Measurements from ENCODE around the gene RXFP3. TPM values are rescaled to one million over a fixed set of nuclear protein-coding genes. Genes with fewer than 3 reads are reported as not detected.

Gene RXFP3
- total RNA-seq, 2 donors from 2014 or later: 0.13 TPM; not detected in 1

- TF ChIP-seq, protein P1, sequence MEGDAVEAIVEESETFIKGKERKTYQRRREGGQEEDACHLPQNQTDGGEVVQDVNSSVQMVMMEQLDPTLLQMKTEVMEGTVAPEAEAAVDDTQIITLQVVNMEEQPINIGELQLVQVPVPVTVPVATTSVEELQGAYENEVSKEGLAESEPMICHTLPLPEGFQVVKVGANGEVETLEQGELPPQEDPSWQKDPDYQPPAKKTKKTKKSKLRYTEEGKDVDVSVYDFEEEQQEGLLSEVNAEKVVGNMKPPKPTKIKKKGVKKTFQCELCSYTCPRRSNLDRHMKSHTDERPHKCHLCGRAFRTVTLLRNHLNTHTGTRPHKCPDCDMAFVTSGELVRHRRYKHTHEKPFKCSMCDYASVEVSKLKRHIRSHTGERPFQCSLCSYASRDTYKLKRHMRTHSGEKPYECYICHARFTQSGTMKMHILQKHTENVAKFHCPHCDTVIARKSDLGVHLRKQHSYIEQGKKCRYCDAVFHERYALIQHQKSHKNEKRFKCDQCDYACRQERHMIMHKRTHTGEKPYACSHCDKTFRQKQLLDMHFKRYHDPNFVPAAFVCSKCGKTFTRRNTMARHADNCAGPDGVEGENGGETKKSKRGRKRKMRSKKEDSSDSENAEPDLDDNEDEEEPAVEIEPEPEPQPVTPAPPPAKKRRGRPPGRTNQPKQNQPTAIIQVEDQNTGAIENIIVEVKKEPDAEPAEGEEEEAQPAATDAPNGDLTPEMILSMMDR (conservative IDR thresholded peaks at IDR 0.05): no peak
- 86 to 88% methylated on average over 1 to 2 of the region's 2 CpGs for WGBS, 2 experiments (ENCODE audit: insufficient coverage in 1 of 2, insufficient read length in 1 of 2)
- Histone ChIP-seq H3K9ac (ENCODE audit: extremely low read depth, low read length, poor library complexity, severe bottlenecking) (no peak overlapping the region), H3K36me3 (ENCODE audit: control insufficient read depth, insufficient read depth, low read length) (no peaks in the 10 kb centered on the region), H3K9me3 (ENCODE audit: control insufficient read depth, low read length) (peaks cover 8% of the 10 kb centered on the region), H3K27ac (ENCODE audit: low read depth, low read length) (no peak overlapping the region), H3K27me3 (ENCODE audit: control insufficient read depth, insufficient read depth, low read length, poor library complexity, severe bottlenecking) (no peaks in the 10 kb centered on the region), H3K4me1 (ENCODE audit: control insufficient read depth, insufficient read depth, low read length) (no peaks in the 10 kb centered on the region), H3K4me3 (ENCODE audit: low read length) (no peak overlapping the region)
- peaks cover 10% of the 10 kb centered on the region for H3K9me3 Mint-ChIP-seq
- H3K27me3 Mint-ChIP-seq (ENCODE audit: insufficient read depth): no peaks in the 10 kb centered on the region
- no peak for DNase-seq
- H3K27ac Mint-ChIP-seq: peak overlapping the region; percentile 23
- H3K4me1 Mint-ChIP-seq: no peaks in the 10 kb centered on the region
- H3K4me3 Mint-ChIP-seq: no peak overlapping the region
- H3K36me3 Mint-ChIP-seq (ENCODE audit: low read depth): no peaks in the 10 kb centered on the region
Observed at GRCh38 chr5:33958176-33958575, 22.0 kb downstream of the RXFP3 start.

- peaks cover 4% of the 10 kb centered on the region for H3K4me1 Mint-ChIP-seq
Observed at GRCh38 chr5:33964132-33964700, 28.0 kb downstream of the RXFP3 start.

DNA sequence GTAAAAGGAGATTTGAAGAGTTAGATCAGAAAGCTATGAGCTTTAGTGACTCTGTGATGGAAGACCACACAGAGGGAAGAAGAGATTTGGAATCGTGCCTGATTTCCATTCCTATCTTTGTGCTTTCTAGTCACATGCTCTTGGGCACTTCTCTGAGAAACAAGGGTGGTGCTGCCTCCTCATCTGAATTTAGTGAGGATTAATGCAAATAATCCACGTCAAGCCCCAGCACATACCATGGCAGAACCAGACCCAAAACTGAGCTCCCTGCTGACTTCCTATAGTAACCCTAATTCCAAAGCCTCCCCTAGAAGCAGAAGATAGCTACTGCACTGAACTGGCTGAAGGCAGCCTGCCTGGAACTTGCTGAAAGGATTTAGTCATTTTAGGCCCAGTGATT is 30.6 kb downstream of the RXFP3 start:
- Histone ChIP-seq H3K36me3 (ENCODE audit: control insufficient read depth, insufficient read depth, low read length) (no peaks in the 10 kb centered on the region), H3K9me3 (ENCODE audit: control insufficient read depth, low read length) (no peaks in the 10 kb centered on the region), H3K4me3 (ENCODE audit: low read length) (no peak overlapping the region), H3K9ac (ENCODE audit: extremely low read depth, low read length, poor library complexity, severe bottlenecking) (no peak overlapping the region), H3K4me1 (ENCODE audit: control insufficient read depth, insufficient read depth, low read length) (no peaks in the 10 kb centered on the region), H3K27me3 (ENCODE audit: control insufficient read depth, insufficient read depth, low read length, poor library complexity, severe bottlenecking) (no peaks in the 10 kb centered on the region), H3K27ac (ENCODE audit: low read depth, low read length) (no peak overlapping the region)
- H3K27me3 Mint-ChIP-seq (ENCODE audit: insufficient read depth): no peaks in the 10 kb centered on the region
- no peak for DNase-seq
- TF ChIP-seq, protein P1 (conservative IDR thresholded peaks at IDR 0.05): no peak
- no peaks in the 10 kb centered on the region for H3K9me3 Mint-ChIP-seq
- no peak overlapping the region for H3K4me3 Mint-ChIP-seq
- 77% methylated on average over 2 of the region's 2 CpGs; no CpG with 5 or more reads in 1 of the 2 experiments for WGBS, 2 experiments (ENCODE audit: insufficient coverage in 1 of 2, insufficient read length in 1 of 2)
- H3K4me1 Mint-ChIP-seq: peaks cover 4% of the 10 kb centered on the region
- no peaks in the 10 kb centered on the region for H3K36me3 Mint-ChIP-seq (ENCODE audit: low read depth)
- H3K27ac Mint-ChIP-seq: peak overlapping the region; percentile 74

More at GRCh38 chr5:33964132-33964700, 28.0 kb downstream of the RXFP3 start:
- TF ChIP-seq, protein P1 (conservative IDR thresholded peaks at IDR 0.05): no peak
- no peak overlapping the region for H3K9ac ChIP-seq (ENCODE audit: extremely low read depth, low read length, poor library complexity, severe bottlenecking)
- Mint-ChIP-seq H3K27me3 (ENCODE audit: insufficient read depth) (no peaks in the 10 kb centered on the region), H3K36me3 (ENCODE audit: low read depth) (no peaks in the 10 kb centered on the region), H3K9me3 (no peaks in the 10 kb centered on the region), H3K4me3 (no peak overlapping the region), H3K27ac (no peak overlapping the region)
- H3K27ac ChIP-seq (ENCODE audit: low read depth, low read length): no peak overlapping the region
- no peaks in the 10 kb centered on the region for H3K9me3 ChIP-seq (ENCODE audit: control insufficient read depth, low read length)
- H3K27me3 ChIP-seq (ENCODE audit: control insufficient read depth, insufficient read depth, low read length, poor library complexity, severe bottlenecking): no peaks in the 10 kb centered on the region
- DNase-seq: no peak
- H3K4me1 ChIP-seq (ENCODE audit: control insufficient read depth, insufficient read depth, low read length): no peaks in the 10 kb centered on the region
- H3K36me3 ChIP-seq (ENCODE audit: control insufficient read depth, insufficient read depth, low read length): no peaks in the 10 kb centered on the region
- WGBS, 2 experiments (ENCODE audit: insufficient coverage in 1 of 2, insufficient read length in 1 of 2): 98 to 100% methylated on average over 1 to 2 of the region's 2 CpGs
- H3K4me3 ChIP-seq (ENCODE audit: low read length): no peak overlapping the region

Measured in endodermal cell (in vitro differentiated cells).